ENCODE data around the gene CISH. TPM values are rescaled to one million over a fixed set of nuclear protein-coding genes. Genes with fewer than 3 reads are reported as not detected.
A peak's percentile ranks its signal among the peaks of the same experiment; 100 is the strongest.

CISH gene
- polyA plus RNA-seq, 1 donor = 29.4 TPM

- DNase-seq = no peak
Observed at GRCh38 chr3:50642382-50642781, 30.8 kb upstream of the CISH start.

GRCh38 chr3:50639055-50639494 is 27.5 kb upstream of the CISH start:
- DNase-seq = no peak

- no peak for DNase-seq
Observed at GRCh38 chr3:50637945-50638344, 26.4 kb upstream of the CISH start.

- DNase-seq = no peak
Observed at GRCh38 chr3:50637011-50637410, 25.4 kb upstream of the CISH start.

- no peak for DNase-seq
Observed at GRCh38 chr3:50635066-50635465, 23.5 kb upstream of the CISH start.

GRCh38 chr3:50633230-50633790 is 21.7 kb upstream of the CISH start:
- DNase-seq = no peak

- no peak for DNase-seq
Observed at GRCh38 chr3:50632450-50632849, 20.9 kb upstream of the CISH start.

- peak; percentile 61 for DNase-seq
Observed at GRCh38 chr3:50630877-50631276, 19.3 kb upstream of the CISH start.

- DNase-seq = no peak
Observed at GRCh38 chr3:50630394-50630793, 18.8 kb upstream of the CISH start.

- no peak for DNase-seq
Observed at GRCh38 chr3:50628601-50629000, 17.0 kb upstream of the CISH start.

GRCh38 chr3:50627407-50628051 is 16.0 kb upstream of the CISH start:
- DNase-seq = no peak

GRCh38 chr3:50626401-50626800 is 14.8 kb upstream of the CISH start:
- DNase-seq = no peak

GRCh38 chr3:50625231-50626182 is 13.9 kb upstream of the CISH start:
- DNase-seq = no peak

- no peak for DNase-seq
Observed at GRCh38 chr3:50624634-50625033, 13.1 kb upstream of the CISH start.

- DNase-seq = no peak
Observed at GRCh38 chr3:50623840-50624474, 12.4 kb upstream of the CISH start.

GRCh38 chr3:50622881-50623280 is 11.3 kb upstream of the CISH start:
- no peak for DNase-seq

GRCh38 chr3:50620820-50621219 is 9.2 kb upstream of the CISH start:
- no peak for DNase-seq

GRCh38 chr3:50620420-50620819 is 8.8 kb upstream of the CISH start:
- DNase-seq = no peak

GRCh38 chr3:50617911-50618481 is 6.4 kb upstream of the CISH start:
- DNase-seq = no peak

- DNase-seq = no peak
Observed at GRCh38 chr3:50617096-50617791, 5.7 kb upstream of the CISH start, which contains the start of gene MAPKAPK3. TSS of gene MAPKAPK3 (plus strand) at chr3:50617151. CDS start at chr3:50617566, 415 bp downstream.

- peak; percentile 94 for DNase-seq
Observed at GRCh38 chr3:50616770-50617095, 5.2 kb upstream of the CISH start.

Data from left kidney (tissue), 2 donors.